ENCODE measurements around the gene ZNF141. TPM values are rescaled to one million over a fixed set of nuclear protein-coding genes. Genes with fewer than 3 reads are reported as not detected.

The ZNF141 gene
- total and polyA plus RNA-seq, 2 of the 8 experiments (the other 6 are each of a cell fraction or from before 2014, with no cell fraction given): 8.5 to 50.8 TPM

- H3K9ac ChIP-seq (replicated peaks in 1 of 4; ENCODE audit: extremely low read depth in 1 of 4, low read depth in 3 of 4, low read length in 3 of 4): peak overlapping the region; percentile 84 to 95 (median 90)
These were observed 531 bp downstream of the ZNF141 start for GRCh38 chr4:337932-338758.

More at GRCh38 chr4:337932-338758, 531 bp downstream of the ZNF141 start:
- no peak overlapping the region for H3K4ac ChIP-seq (replicated peaks; ENCODE audit: insufficient read length, low read depth, low read length)
- H3K36me3 ChIP-seq (ENCODE audit: control insufficient read depth in 2 of 4, insufficient read depth in 4 of 4, low read length in 3 of 4): peaks cover 0 to 3% (median 0%) of the 10 kb centered on the region in 4 experiments; a peak in 2 of 8 replicates
- no peak overlapping the region for H3K14ac ChIP-seq (ENCODE audit: insufficient read length)
- no peak overlapping the region for H2AFZ ChIP-seq (ENCODE audit: low read length)
- peaks cover 2 to 15% of the 10 kb centered on the region in 2 experiments for H4K20me1 ChIP-seq (replicated peaks in 1 of 2; ENCODE audit: control insufficient read depth in 1 of 2, insufficient read depth in 2 of 2, low read length in 2 of 2)
- CTCF ChIA-PET (ENCODE audit: partially characterized antibody): no interaction called here
- H3K18ac ChIP-seq (ENCODE audit: extremely low read depth, low read length): peak overlapping the region; percentile 60
- no peak overlapping the region; the same call in 1 of the 2 replicates for H2BK5ac ChIP-seq (ENCODE audit: low read depth, low read length)
- no peak for FAIRE-seq
- no peak overlapping the region for H2BK20ac ChIP-seq (ENCODE audit: low read length)
- DNase-seq (ENCODE audit: low read depth in 1 of 2, low spot score in 2 of 2): peak in 1 of 2 experiments; percentile 50
- no peak for TF ChIP-seq FOSL1 (IDR thresholded peaks at IDR 0.05; ENCODE audit: insufficient read depth, low read depth, low read length)
- no peak for TF ChIP-seq TAF1 (IDR thresholded peaks at IDR 0.05; ENCODE audit: low read depth, low read length)
- TF ChIP-seq SAP30 (IDR thresholded peaks at IDR 0.05; ENCODE audit: insufficient read depth, insufficient replicate concordance, low read length): no peak
- TF ChIP-seq RFX5 (IDR thresholded peaks at IDR 0.05; ENCODE audit: borderline replicate concordance, low read depth, low read length): no peak
- TF ChIP-seq PHF8 (conservative IDR thresholded peaks at IDR 0.05; ENCODE audit: low read depth, low read length): peak; percentile 81
- TF ChIP-seq, protein P1, sequence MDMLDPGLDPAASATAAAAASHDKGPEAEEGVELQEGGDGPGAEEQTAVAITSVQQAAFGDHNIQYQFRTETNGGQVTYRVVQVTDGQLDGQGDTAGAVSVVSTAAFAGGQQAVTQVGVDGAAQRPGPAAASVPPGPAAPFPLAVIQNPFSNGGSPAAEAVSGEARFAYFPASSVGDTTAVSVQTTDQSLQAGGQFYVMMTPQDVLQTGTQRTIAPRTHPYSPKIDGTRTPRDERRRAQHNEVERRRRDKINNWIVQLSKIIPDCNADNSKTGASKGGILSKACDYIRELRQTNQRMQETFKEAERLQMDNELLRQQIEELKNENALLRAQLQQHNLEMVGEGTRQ (IDR thresholded peaks at IDR 0.05; ENCODE audit: low read length): no peak
- TF ChIP-seq KDM4A (IDR thresholded peaks at IDR 0.05; ENCODE audit: low read depth, low read length, severe bottlenecking): peak; percentile 69
- TF ChIP-seq YY1 (IDR thresholded peaks at IDR 0.05; ENCODE audit: low read depth, low read length): peak; percentile 73
- TF ChIP-seq POLR2A (IDR thresholded peaks at IDR 0.05; ENCODE audit: control extremely low read depth in 1 of 2, low read depth in 2 of 2, low read length in 2 of 2): peak in 1 of 2 experiments; percentile 45; a peak in 1 of 3 replicates
- TF ChIP-seq ASH2L (IDR thresholded peaks at IDR 0.05; ENCODE audit: low read length): peak; percentile 38
- no peak overlapping the region for H3K23ac ChIP-seq (ENCODE audit: insufficient read length)
- peak overlapping the region; percentile 81 to 89 for H3K4me2 ChIP-seq (ENCODE audit: insufficient read depth in 1 of 2, low read depth in 2 of 2, low read length in 2 of 2)
- peaks cover 15 to 54% of the 10 kb centered on the region in 2 experiments for H3K79me2 ChIP-seq (ENCODE audit: control insufficient read depth in 1 of 2, insufficient read depth in 2 of 2, low read length in 2 of 2)
- peak overlapping the region; percentile 30 for H3K56ac ChIP-seq (replicated peaks; ENCODE audit: insufficient read length, low read depth, low read length)
- peaks cover 13% of the 10 kb centered on the region for H3K23me2 ChIP-seq (ENCODE audit: low read depth, low read length)
- H3K4me3 ChIP-seq (ENCODE audit: extremely low read depth in 1 of 4, insufficient read depth in 2 of 4, low read depth in 3 of 4, low read length in 4 of 4): peak overlapping the region; percentile 85 to 99 (median 92)
- H2AK5ac ChIP-seq (ENCODE audit: low read depth, low read length): no peak overlapping the region
- POLR2A ChIA-PET (ENCODE audit: partially characterized antibody): interaction anchor here (0.6 to 2.7 kb wide), 16 partner anchors 11 to 239 kb away, joined by 3 to 18 read pairs (median 3); partner anchors contain the start of gene ZNF732
- peak overlapping the region; percentile 40; the same call in 1 of the 2 replicates for H2BK12ac ChIP-seq (ENCODE audit: low read depth, low read length)
- H4K5ac ChIP-seq (ENCODE audit: insufficient read length, low read depth, low read length): peak overlapping the region; percentile 96
- WGBS, 2 experiments (ENCODE audit: extremely low coverage in 1 of 2, insufficient coverage in 1 of 2, insufficient read length in 1 of 2, insufficient replicate concordance in 2 of 2, low coverage in 1 of 2, low lambda C conversion rate in 2 of 2, missing lambda C conversion rate in 1 of 2): 2% methylated on average over 39 of the region's 52 CpGs; no CpG with 5 or more reads in 1 of the 2 experiments
- H2BK120ac ChIP-seq (replicated peaks; ENCODE audit: low read depth, low read length): no peak overlapping the region
- peaks cover 0 to 11% (median 6%) of the 10 kb centered on the region in 4 experiments; a peak in 5 of 7 replicates for H3K27me3 ChIP-seq (replicated peaks in 1 of 4; ENCODE audit: control insufficient read depth in 3 of 4, extremely low read depth in 1 of 4, insufficient read depth in 3 of 4, low read length in 3 of 4)
- H2BK15ac ChIP-seq (ENCODE audit: low read length): no peak overlapping the region
- peak overlapping the region; percentile 88 for H3K27ac ChIP-seq (ENCODE audit: low read depth, low read length)
- H3K9me3 ChIP-seq (ENCODE audit: insufficient read depth in 2 of 2, low read depth in 1 of 2, low read length in 1 of 2): no peaks in the 10 kb centered on the region
- peaks cover 22% of the 10 kb centered on the region for H3K79me1 ChIP-seq (ENCODE audit: low read depth, low read length)
- peaks cover 2 to 11% (median 4%) of the 10 kb centered on the region in 4 experiments; a peak in 6 of 7 replicates for H3K4me1 ChIP-seq (replicated peaks in 1 of 4; ENCODE audit: control insufficient read depth in 3 of 4, insufficient read depth in 4 of 4, low read length in 3 of 4)
- H4K8ac ChIP-seq (ENCODE audit: extremely low read depth, insufficient read depth, low read length): peak overlapping the region; percentile 80
- no peak overlapping the region for H4K91ac ChIP-seq (replicated peaks; ENCODE audit: insufficient read length, low read length)

All from H1 (cell line).